ENCODE measurements around the gene RBP2. TPM values are rescaled to one million over a fixed set of nuclear protein-coding genes. Genes with fewer than 3 reads are reported as not detected.

RBP2 gene
- polyA plus RNA-seq, 3 donors = 0.37 to 0.52 TPM; not detected in 1

DNA sequence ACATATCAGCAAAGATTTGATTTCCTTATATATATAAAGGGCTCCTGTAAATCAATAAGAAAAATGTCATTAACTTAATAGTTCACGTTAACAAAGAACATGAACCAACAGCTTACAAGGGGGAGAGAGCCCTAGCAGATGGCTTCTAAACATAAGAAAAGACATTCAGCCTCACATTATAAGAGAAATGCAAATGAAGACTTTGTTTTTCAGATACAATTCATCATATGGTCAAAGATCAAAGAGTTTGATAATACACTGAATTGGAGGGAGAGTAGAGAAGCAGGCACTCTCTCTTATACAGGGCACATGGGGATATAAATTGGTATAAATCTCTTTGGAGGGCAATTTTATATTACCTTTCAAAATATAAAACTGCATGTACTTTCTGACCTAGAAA is 21.1 kb downstream of the RBP2 start:
- WGBS, 3 donors = 64 to 89% (median 87%) methylated on average over 1 of the region's 1 CpG
- H3K27ac ChIP-seq (ENCODE audit: low read depth, low read length) = no peak overlapping the region

DNA sequence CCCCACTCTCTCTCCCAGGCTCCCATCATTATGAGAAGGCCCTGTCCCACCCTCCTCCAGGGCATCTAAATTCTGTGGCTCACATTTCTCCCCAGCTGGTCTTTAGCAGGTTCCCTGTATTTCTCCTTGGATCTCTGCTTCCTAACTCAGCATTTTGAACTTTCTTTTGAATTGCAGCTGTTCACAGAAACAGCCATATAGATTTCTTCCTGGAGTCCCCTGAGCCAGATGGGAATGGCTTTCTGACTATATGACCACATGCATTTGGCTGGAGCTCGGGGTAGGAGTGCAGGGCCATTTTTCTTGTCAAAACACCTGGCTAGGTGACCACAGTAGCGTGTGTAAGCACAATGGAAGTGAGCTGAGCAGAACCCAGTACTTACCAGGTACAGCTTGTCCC is 22.0 kb downstream of the RBP2 start:
- H3K27ac ChIP-seq (ENCODE audit: low read depth, low read length) = no peak overlapping the region
- 73 to 80% (median 77%) methylated on average over 2 of the region's 2 CpGs for WGBS, 3 donors

DNA sequence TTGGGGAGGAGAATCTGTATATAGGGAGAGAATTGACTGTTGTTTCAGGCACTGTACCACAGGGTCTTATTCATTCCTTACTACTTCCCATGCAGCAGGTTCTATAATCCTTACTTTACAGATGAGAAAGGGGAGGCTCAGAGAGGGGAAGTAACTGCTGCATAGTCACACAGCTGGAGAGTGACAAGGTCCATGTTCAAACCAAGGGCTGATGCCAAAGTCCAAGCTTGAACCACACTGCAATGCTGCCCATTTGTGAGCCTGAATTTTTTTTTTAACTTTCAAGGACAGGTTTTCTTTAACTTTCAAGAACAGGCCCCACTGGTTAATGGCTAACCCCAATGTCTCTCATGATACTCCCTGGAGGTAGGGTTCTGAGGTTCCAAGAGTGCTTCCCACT is 26.2 kb downstream of the RBP2 start:
- no peak overlapping the region for H3K27ac ChIP-seq (ENCODE audit: low read depth, low read length)

DNA sequence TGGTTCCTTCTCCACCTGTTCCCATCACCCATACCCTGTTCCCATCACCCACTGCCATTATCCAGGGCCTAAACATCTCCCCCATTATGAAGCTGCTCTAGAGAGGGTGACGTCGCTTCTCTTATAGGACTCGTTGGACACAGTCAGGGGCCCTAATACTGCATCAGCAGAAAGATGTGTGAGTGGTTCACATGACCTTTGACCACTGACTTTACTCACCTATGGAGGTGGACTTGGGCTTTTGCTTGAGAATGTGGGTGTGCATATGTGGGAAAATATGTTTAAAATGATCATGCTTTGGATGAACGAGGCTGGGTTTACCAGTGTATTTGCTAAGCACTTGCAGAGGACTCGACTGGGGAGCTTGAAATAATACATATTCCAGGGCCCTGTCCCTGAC is 26.8 kb downstream of the RBP2 start:
- no peak overlapping the region for H3K27ac ChIP-seq (ENCODE audit: low read depth, low read length)
- WGBS, 3 donors = 91 to 95% (median 93%) methylated on average over 5 of the region's 5 CpGs

DNA sequence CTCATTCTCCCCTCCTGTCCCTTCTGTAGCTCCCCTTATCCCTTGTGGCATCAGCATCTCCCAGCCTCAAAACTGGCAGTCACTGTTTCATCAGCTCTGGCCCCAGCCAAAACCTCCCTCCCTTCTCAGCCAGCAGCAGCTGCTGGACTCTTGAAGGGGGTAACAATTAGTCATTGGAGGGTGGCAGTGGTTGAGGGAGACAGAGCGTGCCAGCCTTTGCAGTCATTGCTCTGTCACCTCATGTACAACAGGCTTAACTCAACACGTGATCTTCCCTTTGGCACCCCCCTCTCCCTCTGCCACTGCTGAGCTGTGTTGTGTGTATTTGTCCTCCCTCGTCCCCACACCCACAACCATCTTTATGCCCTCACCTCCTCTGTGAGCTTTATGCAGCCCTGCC is 28.2 kb downstream of the RBP2 start:
- 78 to 94% (median 87%) methylated on average over 3 of the region's 3 CpGs for WGBS, 3 donors
- no peak overlapping the region for H3K27ac ChIP-seq (ENCODE audit: low read depth, low read length)

DNA sequence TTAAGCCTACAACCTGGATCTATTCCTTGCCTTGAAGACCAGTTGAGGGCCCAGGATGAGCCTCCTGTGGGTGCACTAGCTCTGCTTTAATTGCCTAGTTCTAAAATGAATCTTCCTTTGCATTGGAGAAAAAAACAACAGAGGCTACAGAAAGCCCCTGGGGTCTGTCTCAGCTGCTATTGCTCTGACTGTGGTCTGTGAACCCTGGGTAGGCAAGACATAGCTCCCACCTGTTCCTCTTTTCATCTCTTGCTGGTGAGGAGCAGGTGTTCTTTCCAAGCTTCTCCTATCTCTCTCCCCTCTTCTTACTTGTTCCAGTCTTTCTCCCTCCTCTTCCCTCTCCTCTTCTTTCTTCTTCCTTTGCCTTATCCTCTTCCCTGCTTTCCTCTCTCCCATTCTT is 28.8 kb downstream of the RBP2 start:
- no peak overlapping the region for H3K27ac ChIP-seq (ENCODE audit: low read depth, low read length)

DNA sequence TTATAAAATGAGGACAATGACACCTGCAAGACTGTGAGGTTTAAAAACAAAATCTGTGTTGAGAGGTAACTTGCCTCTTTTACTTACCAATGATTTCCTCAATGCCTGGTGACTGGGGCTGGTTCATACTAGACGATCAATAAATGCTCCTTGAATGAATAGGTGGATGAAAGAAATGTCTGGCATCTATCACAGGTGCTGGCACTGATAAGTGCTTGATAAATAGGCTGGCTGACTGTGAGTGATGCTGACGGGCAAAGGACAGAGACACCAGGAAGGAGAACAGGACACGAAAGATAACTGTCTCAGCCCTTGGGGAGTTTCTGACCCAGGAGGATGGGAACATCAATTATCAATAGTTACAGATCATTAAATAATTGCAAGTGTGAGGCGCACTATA is 31.9 kb downstream of the RBP2 start:
- H3K27ac ChIP-seq (ENCODE audit: low read depth, low read length) = no peak overlapping the region
- 76 to 95% (median 90%) methylated on average over 4 of the region's 4 CpGs for WGBS, 3 donors

DNA sequence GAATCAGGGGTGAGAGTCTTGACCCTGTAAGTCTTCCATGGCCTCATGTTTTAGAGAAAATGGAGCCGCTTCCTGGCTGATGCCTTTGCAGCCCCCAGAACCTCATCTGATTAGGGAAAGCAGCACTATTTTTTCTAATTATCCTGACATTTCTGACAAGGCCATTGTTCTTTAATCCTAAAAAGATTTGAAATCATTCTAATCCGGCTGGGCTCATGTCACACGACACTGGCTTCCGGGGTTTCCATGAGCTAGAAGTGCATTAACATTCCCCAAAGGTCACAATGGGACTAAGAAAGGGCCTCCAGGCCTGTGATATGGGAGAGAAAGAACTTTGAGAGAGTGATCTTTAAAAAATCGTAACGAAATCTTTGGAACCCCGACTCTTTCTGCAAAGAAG is 33.1 kb downstream of the RBP2 start:
- 93 to 98% (median 94%) methylated on average over 7 of the region's 7 CpGs for WGBS, 3 donors
- H3K27ac ChIP-seq (ENCODE audit: low read depth, low read length) = no peak overlapping the region

DNA sequence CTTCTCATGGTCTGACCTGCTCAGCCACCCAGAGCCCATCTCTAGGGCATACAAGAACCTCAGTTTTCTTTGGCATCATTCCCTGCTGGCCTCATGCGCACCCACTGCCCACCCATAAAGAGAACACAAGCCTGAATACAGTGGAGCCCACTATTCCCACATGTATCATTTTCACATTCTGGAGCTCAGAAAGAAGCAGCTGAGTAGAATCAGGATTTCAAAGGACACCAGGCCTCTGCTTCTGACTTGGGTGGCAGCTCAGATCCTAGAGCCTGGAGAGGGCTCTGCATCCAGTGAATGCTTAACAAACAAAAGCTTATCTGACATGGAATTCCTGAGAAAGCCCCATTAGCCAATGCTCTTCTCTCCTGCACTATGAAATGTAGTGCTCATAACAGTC is 34.7 kb downstream of the RBP2 start:
- H3K27ac ChIP-seq (ENCODE audit: low read depth, low read length) = no peak overlapping the region
- 92 to 100% (median 100%) methylated on average over 1 of the region's 1 CpG for WGBS, 3 donors

DNA sequence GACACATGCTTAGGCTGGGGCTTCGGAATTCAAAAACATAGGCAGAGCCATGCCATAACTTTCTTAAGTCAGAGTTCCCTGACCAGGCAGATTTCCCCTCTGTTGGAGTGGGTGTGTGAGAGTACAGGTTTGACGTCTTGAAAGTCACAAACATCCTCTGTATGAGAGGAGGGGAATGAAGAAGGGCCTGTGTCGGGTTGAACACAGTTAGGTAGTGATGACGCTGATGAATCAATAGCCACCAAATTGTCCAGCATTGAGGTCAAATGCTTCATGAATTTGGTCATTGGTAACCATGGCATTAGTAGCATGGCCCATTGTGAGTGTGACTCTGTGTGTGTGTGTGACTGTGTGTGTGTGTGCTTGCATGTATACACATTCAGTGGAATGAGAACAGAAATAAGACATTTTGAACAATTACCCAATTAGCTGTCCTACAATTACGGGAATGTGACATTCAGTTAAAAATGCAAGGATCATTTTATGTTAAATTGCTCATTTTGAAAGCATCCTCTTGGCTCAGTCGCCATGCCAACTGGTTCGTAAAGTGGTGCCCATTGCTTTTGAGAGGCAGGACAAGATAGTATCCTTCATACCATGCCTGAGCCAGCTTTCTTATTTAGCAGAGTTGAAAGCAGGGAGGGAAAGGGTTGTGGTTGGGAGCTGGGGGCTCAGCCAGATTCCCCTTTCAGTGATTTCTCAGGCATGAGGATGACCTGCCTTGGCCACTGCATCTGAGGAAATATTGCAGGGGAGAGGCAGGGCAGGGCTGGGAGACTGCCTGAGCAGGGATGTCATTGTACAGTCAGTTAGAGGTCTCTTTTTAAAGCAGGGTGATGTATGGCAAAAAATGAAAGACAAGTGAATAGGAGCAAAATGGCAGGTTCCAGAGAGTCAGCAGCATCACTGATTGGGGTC is 35.4 kb downstream of the RBP2 start:
- 94 to 97% (median 95%) methylated on average over 7 of the region's 7 CpGs for WGBS, 3 donors
- no peak overlapping the region for H3K27ac ChIP-seq (ENCODE audit: low read depth, low read length)

DNA sequence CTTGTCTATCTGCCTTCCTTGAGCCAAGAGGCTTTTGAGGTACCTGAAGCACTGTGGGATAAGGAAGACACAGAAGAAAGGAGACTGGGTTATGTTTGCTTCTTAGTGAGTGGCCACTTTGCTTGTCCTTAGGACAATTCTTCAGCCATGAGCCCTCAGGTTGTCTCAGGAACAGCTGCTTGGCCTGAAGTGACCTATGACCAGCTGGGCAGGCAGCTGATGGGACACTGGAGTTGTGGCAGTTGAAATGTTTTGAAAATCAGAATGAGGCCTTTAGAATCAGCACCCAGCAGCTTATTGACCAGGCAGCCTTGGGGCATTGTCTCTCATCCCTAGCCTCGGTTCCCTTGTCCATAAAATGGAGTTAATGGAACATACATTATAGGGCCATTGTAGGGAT is 37.0 kb downstream of the RBP2 start:
- H3K27ac ChIP-seq (ENCODE audit: low read depth, low read length) = no peak overlapping the region
- 93 to 100% (median 94%) methylated on average over 1 of the region's 1 CpG for WGBS, 3 donors

DNA sequence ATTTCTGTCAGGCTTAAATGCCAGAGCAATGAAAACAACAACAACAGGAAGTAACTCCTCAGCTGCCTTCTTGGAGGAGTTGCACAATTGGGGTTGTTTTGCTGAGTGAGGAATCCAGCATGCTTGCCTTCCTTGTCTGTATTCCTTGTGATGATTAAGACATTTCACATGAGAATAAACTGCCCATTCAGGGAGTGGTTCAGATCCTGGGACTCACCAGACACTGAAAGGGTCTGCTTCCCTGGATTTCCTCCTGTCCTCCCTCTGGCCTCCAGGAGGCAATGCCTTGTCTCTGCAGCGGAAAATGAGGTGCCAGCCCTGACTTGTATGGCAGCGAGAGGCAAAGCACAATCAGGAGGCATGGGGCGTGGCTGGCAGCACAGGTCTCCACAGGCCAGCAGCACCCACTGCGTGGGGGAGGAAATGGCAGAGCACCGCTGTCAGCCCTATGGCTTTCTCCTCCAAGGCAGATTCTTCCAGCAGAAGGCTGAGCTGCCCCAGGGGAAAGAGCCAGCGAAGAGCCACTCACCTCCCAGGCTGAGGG is 41.5 kb downstream of the RBP2 start:
- H3K27ac ChIP-seq (ENCODE audit: low read depth, low read length) = no peak overlapping the region

DNA sequence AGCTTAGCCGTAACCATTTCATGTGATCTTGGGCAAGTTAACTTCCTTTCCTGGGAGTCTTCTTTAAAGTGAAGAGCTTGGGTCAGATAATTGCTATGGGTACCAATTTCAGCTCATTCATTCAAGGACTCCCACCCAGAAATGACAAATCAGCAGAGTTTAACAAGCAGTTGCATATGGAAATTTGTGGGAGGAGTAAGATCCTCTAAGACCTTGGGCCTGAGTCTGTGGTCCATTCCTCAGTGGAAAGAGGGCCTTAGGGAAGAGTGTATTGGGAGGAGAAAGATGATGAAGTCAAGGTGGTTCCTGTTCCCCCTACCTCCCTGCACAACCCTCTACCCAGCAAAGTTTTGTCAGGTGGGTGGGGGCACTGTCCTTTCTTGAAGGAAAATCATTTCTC is 42.1 kb downstream of the RBP2 start:
- no peak overlapping the region for H3K27ac ChIP-seq (ENCODE audit: low read depth, low read length)
- 63 to 96% (median 74%) methylated on average over 1 of the region's 1 CpG for WGBS, 3 donors

More for the DNA sequence above, 41.5 kb downstream of the RBP2 start:
- 79 to 91% (median 80%) methylated on average over 6 of the region's 6 CpGs for WGBS, 3 donors

DNA sequence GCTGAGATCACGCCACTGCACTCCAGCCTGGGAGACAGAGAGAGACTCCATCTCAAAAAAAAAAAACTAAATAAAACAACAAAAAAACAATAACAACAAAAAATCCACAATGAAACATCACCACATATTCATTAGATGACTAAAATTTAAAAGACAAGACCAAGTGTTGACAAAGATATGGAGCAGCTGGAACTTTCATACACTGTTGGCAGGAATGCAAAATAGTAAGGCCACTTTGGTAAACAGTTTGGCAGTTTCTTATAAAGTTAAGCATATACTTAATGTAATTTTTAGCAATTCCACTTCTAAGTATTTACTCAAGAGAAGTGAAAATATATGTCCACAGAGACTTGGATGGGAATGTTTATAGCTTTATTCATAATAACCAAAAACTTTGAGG is 43.2 kb downstream of the RBP2 start:
- no peak overlapping the region for H3K27ac ChIP-seq (ENCODE audit: low read depth, low read length)
- whole genome bisulfite sequencing, 3 donors = 89 to 100% (median 93%) methylated on average over 1 of the region's 1 CpG

DNA sequence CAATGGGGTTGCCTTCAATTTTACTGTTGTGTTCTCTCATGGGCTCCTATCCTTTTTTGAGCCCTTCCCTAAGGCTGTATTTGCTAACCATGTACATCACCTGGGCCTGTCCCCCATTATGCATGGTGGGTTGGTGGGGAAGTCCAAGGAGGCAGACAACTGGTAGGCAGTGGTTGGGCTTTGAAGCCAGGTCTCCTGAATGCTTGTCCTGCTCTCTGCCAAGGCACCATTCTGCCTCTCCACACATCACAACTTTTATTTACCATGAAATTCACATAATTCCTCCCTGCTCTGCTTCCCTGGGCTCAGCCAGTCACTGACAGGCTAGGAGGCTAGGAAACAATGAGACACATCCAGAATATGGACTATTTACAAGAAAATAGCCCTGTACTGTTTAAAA is 45.8 kb downstream of the RBP2 start:
- H3K27ac ChIP-seq (ENCODE audit: low read depth, low read length) = no peak overlapping the region

DNA sequence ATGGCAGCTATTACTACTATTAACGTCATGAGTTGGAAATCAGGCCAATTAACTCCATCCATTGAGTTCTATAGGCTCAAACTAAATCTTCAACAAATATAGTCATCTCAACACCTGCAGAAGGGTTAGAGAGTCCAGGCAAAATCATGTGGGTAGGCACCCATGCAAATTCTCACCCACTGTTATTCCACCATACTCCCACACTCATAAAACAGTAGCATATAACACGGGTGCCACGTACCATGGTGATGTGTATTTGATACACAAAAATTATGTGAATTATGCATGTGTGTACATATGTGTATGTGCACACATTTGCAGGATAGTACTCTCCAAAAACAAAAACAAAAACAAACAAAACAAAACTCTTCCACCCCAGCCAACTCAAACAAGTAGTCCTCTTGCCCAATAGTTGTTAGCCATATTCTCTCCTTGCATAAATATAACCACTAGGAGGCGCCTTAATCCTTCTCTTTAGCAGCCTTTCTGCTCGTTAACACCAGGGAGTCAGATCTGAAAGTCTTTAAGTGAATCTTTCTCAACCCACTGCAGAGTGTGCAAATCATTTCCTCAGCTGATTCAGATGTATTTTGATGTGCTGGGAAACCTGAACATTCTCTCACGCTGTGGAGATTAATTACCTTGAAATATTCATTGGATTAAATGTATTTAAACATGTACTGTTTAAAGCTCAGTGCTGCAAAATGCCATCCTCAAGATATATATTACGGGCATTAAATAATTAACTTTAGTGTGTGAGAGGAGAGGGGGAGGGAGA is 48.8 kb downstream of the RBP2 start:
- WGBS, 3 donors = 40 to 60% (median 50%) methylated on average over 7 of the region's 7 CpGs
- no peak overlapping the region for H3K27ac ChIP-seq (ENCODE audit: low read depth, low read length)

DNA sequence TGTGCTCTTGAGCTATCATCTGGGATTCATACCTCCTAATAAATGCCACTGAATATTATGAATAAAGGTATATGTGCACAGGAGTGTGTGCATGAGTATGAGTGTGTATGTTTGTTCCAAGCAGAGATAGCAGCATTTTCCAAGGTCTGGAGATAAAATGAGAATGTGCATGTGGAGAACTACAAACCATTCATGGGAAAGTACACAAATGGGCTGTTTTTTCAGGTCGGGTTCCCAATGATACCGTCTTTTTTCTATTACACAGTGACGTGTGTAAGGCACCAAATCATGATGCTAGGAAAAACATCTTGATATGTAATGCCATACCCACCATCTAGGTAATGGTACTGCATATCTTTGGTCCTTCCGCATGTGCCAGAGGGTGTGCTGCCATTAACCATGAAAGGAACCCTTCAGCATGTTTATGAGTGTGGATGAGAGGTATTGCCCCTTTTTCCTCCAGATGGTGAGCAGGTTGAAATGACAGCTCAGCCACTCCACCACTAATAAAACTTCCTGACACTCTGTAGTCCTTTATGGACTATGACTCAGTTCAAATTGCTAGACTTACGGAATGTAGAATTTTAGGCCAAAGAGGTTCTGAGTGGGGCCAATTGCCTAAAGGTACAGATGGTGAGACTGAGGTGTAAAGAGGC is 50.4 kb downstream of the RBP2 start:
- WGBS, 3 donors = 40 to 85% (median 83%) methylated on average over 5 of the region's 5 CpGs
- H3K27ac ChIP-seq (ENCODE audit: low read depth, low read length) = no peak overlapping the region

DNA sequence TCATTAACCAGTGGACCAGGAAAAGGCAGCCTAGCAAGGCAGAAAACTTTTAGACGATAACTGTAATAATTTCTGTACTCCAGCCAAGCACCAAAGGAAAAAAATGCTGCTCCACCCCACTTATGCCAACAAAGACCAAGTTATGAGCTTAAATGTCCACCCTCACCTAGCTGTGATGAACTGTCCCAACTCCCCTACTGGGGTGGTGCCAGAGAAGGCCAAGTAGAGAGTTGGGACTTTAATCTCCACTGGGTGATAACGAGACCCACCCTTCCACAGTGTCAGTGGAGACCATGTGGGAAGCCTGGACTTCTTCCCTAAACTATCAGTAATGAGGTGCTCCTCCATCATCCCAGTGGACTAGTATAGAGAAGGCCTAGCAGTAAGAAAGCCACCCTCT is 53.1 kb downstream of the RBP2 start:
- WGBS, 3 donors = 57 to 83% (median 77%) methylated on average over 2 of the region's 2 CpGs
- H3K27ac ChIP-seq (ENCODE audit: low read depth, low read length) = no peak overlapping the region

DNA sequence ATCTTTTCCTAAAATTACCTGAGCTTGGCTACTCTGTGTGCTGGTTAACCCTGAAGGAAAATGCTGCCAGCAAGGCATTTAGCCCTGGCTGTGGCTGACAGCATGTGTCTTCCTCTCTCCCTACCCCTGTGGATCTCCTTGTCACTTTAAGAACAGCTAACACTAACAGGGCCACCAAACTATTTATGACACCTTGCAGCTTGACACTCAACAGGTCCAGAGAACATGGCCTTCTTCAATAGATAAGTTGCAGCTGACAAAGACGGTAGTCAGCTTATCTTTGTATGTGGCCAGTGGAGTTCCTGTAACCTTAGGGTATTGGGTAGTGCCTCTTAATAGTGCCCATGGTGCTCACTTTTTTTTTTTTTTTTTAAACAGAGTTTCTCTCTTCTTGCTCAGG is 54.9 kb downstream of the RBP2 start:
- no peak overlapping the region for H3K27ac ChIP-seq (ENCODE audit: low read depth, low read length)
- 29 to 93% (median 86%) methylated on average over 1 of the region's 1 CpG for WGBS, 3 donors
